Pancreas (tissue), 10 donors: Measurements from ENCODE around the gene SNCB. TPM values are rescaled to one million over a fixed set of nuclear protein-coding genes. Genes with fewer than 3 reads are reported as not detected.

ENCODE experiments used
- ATAC-seq, 4 donors: fragments of 200-7000 bp; cut with Tn5 transposase; one replicate each; pipeline versions ENCODE4 v1.8.0 to v1.9.1; 2020; ENCODE audit warnings: mild to moderate bottlenecking in 4 of 4, moderate library complexity in 4 of 4
- DNase-seq, 6 donors: peaks; one replicate each; pipeline ENCODE4 v3.0.0-alpha.2; 2020
- FAIRE-seq: peaks from 2 replicates; lab custom pipeline; 2012; peaks lifted over from hg19 to GRCh38; lab: Jason Lieb, UNC
- H3K27ac ChIP-seq, 4 donors: fragments of 200-600 bp; sonication (generic); 1 replicate in 3 of 4; 2 replicates in 1 of 4; pipeline versions ENCODE4 v1.5.0 to v1.8.0; 2020
- H3K27me3 ChIP-seq, 4 donors: fragments of 200-600 bp; one replicate each; pipeline ENCODE4 v1.8.0; 2021
- H3K36me3 ChIP-seq, 3 donors: fragments of 200-600 bp; sonication (generic) in 1 of 3; one replicate each; pipeline versions ENCODE4 v1.5.0 to v1.8.0; 2020 to 2021
- H3K4me1 ChIP-seq, 3 donors: fragments of 200-600 bp; one replicate each; pipeline ENCODE4 v1.8.0; 2021
- H3K4me3 ChIP-seq, 4 donors: fragments of 200-600 bp; sonication (generic) in 2 of 4; one replicate each; pipeline versions ENCODE4 v1.5.0 to v1.8.0; 2020 to 2021
- H3K9me3 ChIP-seq, 4 donors: fragments of 200-600 bp; one replicate each; pipeline ENCODE4 v1.8.0; 2021
- CTCF ChIP-seq, 4 donors: fragments of 200-600 bp; sonication (generic) in 3 of 4; IDR thresholded peaks; one replicate each; pipeline versions ENCODE4 v1.5.0 to v1.8.0; 2021; ENCODE audit warnings: antibody characterized with exemption in 4 of 4
- WGBS, 2 donors: extraction: QIAGEN DNeasy Blood & Tissue Kit; methylation state at CpG; one replicate each; pipeline ENCODE4 v1.1.7; 2013; 5-methylcytosine and 5-hydroxymethylcytosine counted together
- intact Hi-C, 3 donors: fragments of 100-400 bp; cut with DNase I; formaldehyde crosslinking; loops; one replicate each; pipeline versions ENCODE4 v1.11.1 to v1.14.2; 2022
- polyA plus RNA-seq, 2 donors: library from polyadenylated mRNA; stranded (reverse); fragments of 200-250 nt; gene quantifications; one replicate each; pipeline ENCODE4 v1.2.3, GENCODE V29; 2013
- total RNA-seq, 6 donors: library from RNA; stranded (reverse); fragmentation: NEBNext Ultra II Directional in 4 of 6; extraction: Animal tissue kit (Norgen Biotek cat#: 25700) in 4 of 6; gene quantifications; one replicate each; pipeline versions ENCODE4 v1.2.1 to v1.2.4, GENCODE V29; 2021 to 2023
- donor health status: healthy with polysubstance abuse.
- donor health status: DM: no; HTN: no; CAD: no; lungs with moderate emphysema.
- donor health status: DM: no; HTN: no; CAD: no.
- donor health status: control.
- donor health status: control.
- donor health status: Bipolar disorder and iron deficiency.
- donor health status: DM: yes; HTN: yes; CAD: no.
- donor health status: DM: no; HTN: no; CAD: no.
- donor health status: DM: no; HTN: no; CAD: no.
- donor health status: DM: yes; HTN: yes; CAD: no.

SNCB gene
- total and polyA plus RNA-seq, 8 donors = 0.14 to 6.6 (median 0.40) TPM; not detected in 1

GRCh38 chr5:176589039-176589769 lies 41.1 kb downstream of the SNCB start:
- intact Hi-C loops = no loop called here
- H3K27ac ChIP-seq = no peak overlapping the region
- no peaks in the 10 kb centered on the region for H3K4me1 ChIP-seq
- no peak for DNase-seq
- H3K27me3 ChIP-seq = no peaks in the 10 kb centered on the region
- TF ChIP-seq CTCF (IDR thresholded peaks at IDR 0.05) = no peak
- no peak for ATAC-seq
- no peaks in the 10 kb centered on the region for H3K36me3 ChIP-seq
- H3K4me3 ChIP-seq = no peak overlapping the region
- FAIRE-seq = no peak
- no peaks in the 10 kb centered on the region for H3K9me3 ChIP-seq
- 74 to 82% methylated on average over 31 of the region's 31 CpGs for WGBS, 2 donors

- no peaks in the 10 kb centered on the region for H3K27me3 ChIP-seq
- no peaks in the 10 kb centered on the region for H3K9me3 ChIP-seq
- H3K4me1 ChIP-seq = no peaks in the 10 kb centered on the region
- no peaks in the 10 kb centered on the region for H3K36me3 ChIP-seq
- no peak for ATAC-seq
- no peak for DNase-seq
- no peak overlapping the region for H3K27ac ChIP-seq
- H3K4me3 ChIP-seq = no peak overlapping the region
- FAIRE-seq = no peak
- no peak for TF ChIP-seq CTCF (IDR thresholded peaks at IDR 0.05)
- intact Hi-C loops = no loop called here
Observed at GRCh38 chr5:176588297-176588696, 42.0 kb downstream of the SNCB start.

GRCh38 chr5:176587398-176587797 lies 42.9 kb downstream of the SNCB start:
- intact Hi-C loops = no loop called here
- no peak overlapping the region for H3K27ac ChIP-seq
- no peaks in the 10 kb centered on the region for H3K27me3 ChIP-seq
- no peak overlapping the region for H3K4me3 ChIP-seq
- no peaks in the 10 kb centered on the region for H3K4me1 ChIP-seq
- no peaks in the 10 kb centered on the region for H3K9me3 ChIP-seq
- 80 to 92% methylated on average over 7 of the region's 7 CpGs for WGBS, 2 donors
- ATAC-seq (no peak), FAIRE-seq (no peak), DNase-seq (no peak)
- TF ChIP-seq CTCF (IDR thresholded peaks at IDR 0.05) = no peak
- no peaks in the 10 kb centered on the region for H3K36me3 ChIP-seq

DNA sequence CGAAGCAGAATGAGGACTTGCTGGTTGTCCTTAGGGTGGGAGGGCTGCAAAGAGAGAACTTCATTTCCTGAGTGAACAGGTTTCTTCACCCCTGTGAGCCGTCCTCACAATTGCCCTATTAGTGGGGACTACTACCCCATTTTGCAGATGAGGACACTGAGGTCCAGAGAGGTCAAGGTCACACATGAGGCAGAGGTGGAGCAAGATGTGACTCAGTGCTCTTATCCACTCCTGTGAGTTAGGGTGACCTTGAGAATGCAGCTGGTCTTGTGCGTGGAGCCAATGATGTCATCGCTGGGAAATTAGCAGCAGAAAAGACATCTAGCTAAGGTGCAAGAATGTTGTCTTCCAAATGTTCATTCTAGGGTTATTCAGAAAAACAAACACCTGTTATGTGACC lies 47.3 kb downstream of the SNCB start:
- DNase-seq (no peak), ATAC-seq (no peak), FAIRE-seq (no peak)
- no peak overlapping the region for H3K4me3 ChIP-seq
- no peaks in the 10 kb centered on the region for H3K9me3 ChIP-seq
- intact Hi-C loops = no loop called here
- no peaks in the 10 kb centered on the region for H3K4me1 ChIP-seq
- H3K27ac ChIP-seq = no peak overlapping the region
- 70 to 71% methylated on average over 4 of the region's 4 CpGs for WGBS, 2 donors
- no peak for TF ChIP-seq CTCF (IDR thresholded peaks at IDR 0.05)
- no peaks in the 10 kb centered on the region for H3K27me3 ChIP-seq
- H3K36me3 ChIP-seq = no peaks in the 10 kb centered on the region

- ATAC-seq (no peak), DNase-seq (no peak), FAIRE-seq (no peak)
- TF ChIP-seq CTCF (IDR thresholded peaks at IDR 0.05) = no peak
- intact Hi-C loops = no loop called here
- Histone ChIP-seq H3K4me1 (no peaks in the 10 kb centered on the region), H3K9me3 (no peaks in the 10 kb centered on the region), H3K27me3 (no peaks in the 10 kb centered on the region), H3K27ac (no peak overlapping the region), H3K4me3 (no peak overlapping the region), H3K36me3 (no peaks in the 10 kb centered on the region)
- WGBS, 2 donors = 78 to 84% methylated on average over 12 of the region's 12 CpGs
Observed at GRCh38 chr5:176581361-176581760, 49.0 kb downstream of the SNCB start.
